Skeletal muscle tissue (tissue), 4 donors: ENCODE measurements around the gene ATP1A3. TPM values are rescaled to one million over a fixed set of nuclear protein-coding genes. Genes with fewer than 3 reads are reported as not detected.

Experiments
- H3K27ac ChIP-seq: one replicate; pipeline ENCODE4 v1.7.0; 2013; ENCODE audit warnings: mild to moderate bottlenecking, low read depth, low read length, inconsistent platforms
- H3K27me3 ChIP-seq, 3 donors: one replicate each; pipeline ENCODE4 v1.7.0; 2013; ENCODE audit warnings: low read length in 3 of 3; ENCODE audit not compliant: control insufficient read depth in 3 of 3, insufficient read depth in 3 of 3
- H3K36me3 ChIP-seq, 3 donors: one replicate each; pipeline ENCODE4 v1.7.0; 2013; ENCODE audit warnings: low read length in 3 of 3; ENCODE audit not compliant: control insufficient read depth in 3 of 3, insufficient read depth in 3 of 3
- H3K4me1 ChIP-seq, 3 donors: one replicate each; pipeline ENCODE4 v1.7.0; 2013; ENCODE audit warnings: low read length in 3 of 3, mild to moderate bottlenecking in 3 of 3; ENCODE audit not compliant: control insufficient read depth in 3 of 3, insufficient read depth in 3 of 3
- H3K4me3 ChIP-seq, 3 donors: one replicate each; pipeline ENCODE4 v1.7.0; 2013; ENCODE audit warnings: low read length in 3 of 3
- H3K9ac ChIP-seq, 3 donors: one replicate each; pipeline ENCODE4 v1.7.0; 2013; ENCODE audit warnings: low read length in 3 of 3, mild to moderate bottlenecking in 3 of 3, moderate library complexity in 2 of 3, low read depth in 1 of 3
- H3K9me3 ChIP-seq, 3 donors: one replicate each; pipeline ENCODE4 v1.7.0; 2013; ENCODE audit warnings: low read length in 3 of 3; ENCODE audit not compliant: control insufficient read depth in 3 of 3
- total RNA-seq: library from RNA; depleted of rRNA; stranded (reverse); fragments of >200 nt; gene quantifications from one replicate; pipeline ENCODE4 v1.2.3, GENCODE V29; 2014
- donor health status: Osteomylitis.

The ATP1A3 gene
- total RNA-seq, 1 donor from 2014 or later, result not detected

- Histone ChIP-seq H3K27ac (no peak overlapping the region), H3K9me3 (no peaks in the 10 kb centered on the region), H3K9ac (no peak overlapping the region), H3K4me1 (no peaks in the 10 kb centered on the region), H3K36me3 (no peaks in the 10 kb centered on the region), H3K27me3 (peaks cover 15 to 19% (median 19%) of the 10 kb centered on the region in 3 donors), H3K4me3 (no peak overlapping the region)
Measured at GRCh38 chr19:41987141-41987860, 6.7 kb downstream of the ATP1A3 start.

- H3K9ac ChIP-seq, result no peak overlapping the region
- H3K27me3 ChIP-seq, result peaks cover 3 to 17% (median 10%) of the 10 kb centered on the region in 3 donors
- H3K4me1 ChIP-seq, result no peaks in the 10 kb centered on the region
- H3K36me3 ChIP-seq, result no peaks in the 10 kb centered on the region
- no peak overlapping the region for H3K4me3 ChIP-seq
- no peak overlapping the region for H3K27ac ChIP-seq
- H3K9me3 ChIP-seq, result no peaks in the 10 kb centered on the region
Measured at GRCh38 chr19:41984961-41985360, 9.1 kb downstream of the ATP1A3 start.

- no peaks in the 10 kb centered on the region for H3K9me3 ChIP-seq
- H3K27me3 ChIP-seq, result peaks cover 0 to 12% (median 1%) of the 10 kb centered on the region in 3 donors
- no peak overlapping the region for H3K4me3 ChIP-seq
- H3K27ac ChIP-seq, result no peak overlapping the region
- H3K36me3 ChIP-seq, result no peaks in the 10 kb centered on the region
- H3K9ac ChIP-seq, result no peak overlapping the region
- no peaks in the 10 kb centered on the region for H3K4me1 ChIP-seq
Measured at GRCh38 chr19:41981724-41982123, 12.3 kb downstream of the ATP1A3 start.

- Histone ChIP-seq H3K4me3 (no peak overlapping the region), H3K27ac (no peak overlapping the region), H3K9ac (no peak overlapping the region), H3K36me3 (no peaks in the 10 kb centered on the region), H3K4me1 (no peaks in the 10 kb centered on the region), H3K27me3 (peaks cover 0 to 12% (median 6%) of the 10 kb centered on the region in 3 donors), H3K9me3 (no peaks in the 10 kb centered on the region)
Measured at GRCh38 chr19:41978470-41978869, 15.6 kb downstream of the ATP1A3 start.

- Histone ChIP-seq H3K4me3 (no peak overlapping the region), H3K4me1 (no peaks in the 10 kb centered on the region), H3K27me3 (peaks cover 0 to 12% (median 6%) of the 10 kb centered on the region in 3 donors), H3K9ac (no peak overlapping the region), H3K36me3 (no peaks in the 10 kb centered on the region), H3K27ac (no peak overlapping the region), H3K9me3 (no peaks in the 10 kb centered on the region)
Measured at GRCh38 chr19:41977916-41978315, 16.1 kb downstream of the ATP1A3 start.

GRCh38 chr19:41974652-41975051, 19.4 kb downstream of the ATP1A3 start:
- Histone ChIP-seq H3K36me3 (no peaks in the 10 kb centered on the region), H3K4me3 (no peak overlapping the region), H3K9me3 (no peaks in the 10 kb centered on the region)

GRCh38 chr19:41971363-41971762, 22.7 kb downstream of the ATP1A3 start:
- no peaks in the 10 kb centered on the region for H3K36me3 ChIP-seq
- H3K27me3 ChIP-seq, result peaks cover 3 to 23% (median 20%) of the 10 kb centered on the region in 3 donors
- no peak overlapping the region for H3K4me3 ChIP-seq
- no peak overlapping the region for H3K27ac ChIP-seq
- H3K4me1 ChIP-seq, result no peaks in the 10 kb centered on the region
- H3K9me3 ChIP-seq, result no peaks in the 10 kb centered on the region
- no peak overlapping the region for H3K9ac ChIP-seq

More at GRCh38 chr19:41974652-41975051, 19.4 kb downstream of the ATP1A3 start:
- Histone ChIP-seq H3K27me3 (peaks cover 2 to 9% (median 3%) of the 10 kb centered on the region in 3 donors), H3K4me1 (no peaks in the 10 kb centered on the region), H3K27ac (no peak overlapping the region), H3K9ac (no peak overlapping the region)

GRCh38 chr19:41969772-41970458, 24.1 kb downstream of the ATP1A3 start:
- peaks cover 3 to 24% (median 24%) of the 10 kb centered on the region in 3 donors for H3K27me3 ChIP-seq
- no peaks in the 10 kb centered on the region for H3K36me3 ChIP-seq

GRCh38 chr19:41968751-41969595, 25.1 kb downstream of the ATP1A3 start:
- Histone ChIP-seq H3K4me1 (no peaks in the 10 kb centered on the region), H3K9ac (no peak overlapping the region), H3K36me3 (no peaks in the 10 kb centered on the region), H3K4me3 (no peak overlapping the region), H3K27me3 (peaks cover 3 to 24% (median 24%) of the 10 kb centered on the region in 3 donors), H3K9me3 (no peaks in the 10 kb centered on the region), H3K27ac (no peak overlapping the region)

More at GRCh38 chr19:41969772-41970458, 24.1 kb downstream of the ATP1A3 start:
- Histone ChIP-seq H3K27ac (no peak overlapping the region), H3K4me1 (no peaks in the 10 kb centered on the region), H3K4me3 (no peak overlapping the region), H3K9ac (no peak overlapping the region), H3K9me3 (no peaks in the 10 kb centered on the region)
